GM23338 (cell line): Measurements from ENCODE around the gene DLG5.

Source experiments
- CREB1 ChIP-seq: fragments of 250-450 bp; sonication (Bioruptor Pico); IDR thresholded peaks from 2 replicates; pipeline ENCODE4 v1.5.0; 2020; ENCODE audit warnings: low read depth, mild to moderate bottlenecking, moderate library complexity
- EZH2 ChIP-seq: fragments of 200-600 bp; sonication (generic); IDR thresholded peaks from one replicate; pipeline ENCODE4 v1.8.0; 2017; ENCODE audit warnings: antibody characterized with exemption, mild to moderate bottlenecking, low read depth; ENCODE audit not compliant: unreplicated experiment
- EZH2phosphoT487 ChIP-seq: fragments of 200-600 bp; sonication (generic); IDR thresholded peaks from one replicate; pipeline ENCODE4 v1.8.1; 2018; ENCODE audit warnings: antibody characterized with exemption; ENCODE audit not compliant: unreplicated experiment
- JUNB ChIP-seq: IDR thresholded peaks from one replicate; pipeline ENCODE4 v1.6.1; 2016; ENCODE audit warnings: antibody characterized with exemption; ENCODE audit not compliant: unreplicated experiment
- POLR2AphosphoS5 ChIP-seq: IDR thresholded peaks from 2 replicates; pipeline ENCODE4 v1.6.1; 2016; ENCODE audit warnings: antibody characterized with exemption, low read depth
- TF ChIP-seq, protein P1 (sequence below), 2 experiments: fragments of 200-600 bp in 1 of 2; sonication (generic) in 1 of 2; conservative IDR thresholded peaks; 2 replicates each; pipeline versions ENCODE4 v1.5.1 to v1.6.1; 2016 to 2017; ENCODE audit warnings: antibody characterized with exemption in 2 of 2, low read depth in 2 of 2, mild to moderate bottlenecking in 2 of 2, moderate library complexity in 1 of 2
- TF ChIP-seq, protein P2 (sequence below): IDR thresholded peaks from one replicate; pipeline ENCODE4 v1.6.1; 2018; ENCODE audit warnings: antibody characterized with exemption; ENCODE audit not compliant: unreplicated experiment

DNA sequence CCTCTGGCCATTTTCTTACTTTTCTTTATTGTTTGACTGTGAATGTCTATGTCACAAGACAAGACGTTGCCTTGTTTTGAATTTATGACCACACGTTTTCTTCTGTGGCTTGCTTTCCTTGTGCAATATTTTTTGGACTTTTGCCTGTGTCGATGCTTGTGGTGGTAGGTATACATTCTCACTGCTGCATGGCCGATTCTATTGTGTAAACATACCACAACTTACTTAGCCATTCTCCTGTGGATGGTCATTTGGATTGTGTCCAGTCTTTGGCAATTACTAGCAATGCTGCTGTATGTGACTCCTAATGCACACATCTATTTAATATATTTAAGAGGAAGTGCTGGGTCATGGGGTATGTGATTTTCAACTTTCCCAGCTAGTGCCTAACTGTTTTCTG is 18.0 kb upstream of the DLG5 start:
- TF ChIP-seq, protein P1, sequence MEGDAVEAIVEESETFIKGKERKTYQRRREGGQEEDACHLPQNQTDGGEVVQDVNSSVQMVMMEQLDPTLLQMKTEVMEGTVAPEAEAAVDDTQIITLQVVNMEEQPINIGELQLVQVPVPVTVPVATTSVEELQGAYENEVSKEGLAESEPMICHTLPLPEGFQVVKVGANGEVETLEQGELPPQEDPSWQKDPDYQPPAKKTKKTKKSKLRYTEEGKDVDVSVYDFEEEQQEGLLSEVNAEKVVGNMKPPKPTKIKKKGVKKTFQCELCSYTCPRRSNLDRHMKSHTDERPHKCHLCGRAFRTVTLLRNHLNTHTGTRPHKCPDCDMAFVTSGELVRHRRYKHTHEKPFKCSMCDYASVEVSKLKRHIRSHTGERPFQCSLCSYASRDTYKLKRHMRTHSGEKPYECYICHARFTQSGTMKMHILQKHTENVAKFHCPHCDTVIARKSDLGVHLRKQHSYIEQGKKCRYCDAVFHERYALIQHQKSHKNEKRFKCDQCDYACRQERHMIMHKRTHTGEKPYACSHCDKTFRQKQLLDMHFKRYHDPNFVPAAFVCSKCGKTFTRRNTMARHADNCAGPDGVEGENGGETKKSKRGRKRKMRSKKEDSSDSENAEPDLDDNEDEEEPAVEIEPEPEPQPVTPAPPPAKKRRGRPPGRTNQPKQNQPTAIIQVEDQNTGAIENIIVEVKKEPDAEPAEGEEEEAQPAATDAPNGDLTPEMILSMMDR (conservative IDR thresholded peaks at IDR 0.05; ENCODE audit: low read depth in 2 of 2): no peak
- TF ChIP-seq POLR2AphosphoS5 (no peak), EZH2 (no peak), EZH2phosphoT487 (no peak), JUNB (no peak), CREB1 (CRISPR knock-in tag) (no peak)
- TF ChIP-seq, protein P2, sequence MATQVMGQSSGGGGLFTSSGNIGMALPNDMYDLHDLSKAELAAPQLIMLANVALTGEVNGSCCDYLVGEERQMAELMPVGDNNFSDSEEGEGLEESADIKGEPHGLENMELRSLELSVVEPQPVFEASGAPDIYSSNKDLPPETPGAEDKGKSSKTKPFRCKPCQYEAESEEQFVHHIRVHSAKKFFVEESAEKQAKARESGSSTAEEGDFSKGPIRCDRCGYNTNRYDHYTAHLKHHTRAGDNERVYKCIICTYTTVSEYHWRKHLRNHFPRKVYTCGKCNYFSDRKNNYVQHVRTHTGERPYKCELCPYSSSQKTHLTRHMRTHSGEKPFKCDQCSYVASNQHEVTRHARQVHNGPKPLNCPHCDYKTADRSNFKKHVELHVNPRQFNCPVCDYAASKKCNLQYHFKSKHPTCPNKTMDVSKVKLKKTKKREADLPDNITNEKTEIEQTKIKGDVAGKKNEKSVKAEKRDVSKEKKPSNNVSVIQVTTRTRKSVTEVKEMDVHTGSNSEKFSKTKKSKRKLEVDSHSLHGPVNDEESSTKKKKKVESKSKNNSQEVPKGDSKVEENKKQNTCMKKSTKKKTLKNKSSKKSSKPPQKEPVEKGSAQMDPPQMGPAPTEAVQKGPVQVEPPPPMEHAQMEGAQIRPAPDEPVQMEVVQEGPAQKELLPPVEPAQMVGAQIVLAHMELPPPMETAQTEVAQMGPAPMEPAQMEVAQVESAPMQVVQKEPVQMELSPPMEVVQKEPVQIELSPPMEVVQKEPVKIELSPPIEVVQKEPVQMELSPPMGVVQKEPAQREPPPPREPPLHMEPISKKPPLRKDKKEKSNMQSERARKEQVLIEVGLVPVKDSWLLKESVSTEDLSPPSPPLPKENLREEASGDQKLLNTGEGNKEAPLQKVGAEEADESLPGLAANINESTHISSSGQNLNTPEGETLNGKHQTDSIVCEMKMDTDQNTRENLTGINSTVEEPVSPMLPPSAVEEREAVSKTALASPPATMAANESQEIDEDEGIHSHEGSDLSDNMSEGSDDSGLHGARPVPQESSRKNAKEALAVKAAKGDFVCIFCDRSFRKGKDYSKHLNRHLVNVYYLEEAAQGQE: no peak
